GM21447 (cell line): Measurements from ENCODE around the gene FAM118B.

ENCODE experiments used
- ATAC-seq: cut with Tn5 transposase; IDR thresholded peaks from one replicate; pipeline ENCODE4 v1.9.1; 2021; ENCODE audit not compliant: unreplicated experiment

Gene FAM118B

DNA sequence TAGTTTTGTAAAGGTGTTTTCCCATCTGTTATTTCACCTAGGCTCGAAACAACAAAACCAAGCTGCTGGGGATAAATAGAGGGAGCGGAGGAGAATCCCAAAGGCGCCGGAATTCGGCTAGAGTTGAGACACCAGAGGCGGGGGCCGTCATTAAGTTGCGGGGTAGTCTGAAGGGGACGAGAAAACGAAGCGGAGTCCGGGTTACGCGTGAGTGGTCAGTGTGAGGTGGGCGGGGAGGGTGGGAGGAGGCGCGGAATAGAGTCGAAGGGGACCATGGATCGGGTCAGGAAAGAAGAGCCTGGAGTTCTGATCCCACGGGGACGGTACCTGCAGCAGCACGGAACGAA, 56.8 kb downstream of the FAM118B start:
- peak; percentile 1 for ATAC-seq

DNA sequence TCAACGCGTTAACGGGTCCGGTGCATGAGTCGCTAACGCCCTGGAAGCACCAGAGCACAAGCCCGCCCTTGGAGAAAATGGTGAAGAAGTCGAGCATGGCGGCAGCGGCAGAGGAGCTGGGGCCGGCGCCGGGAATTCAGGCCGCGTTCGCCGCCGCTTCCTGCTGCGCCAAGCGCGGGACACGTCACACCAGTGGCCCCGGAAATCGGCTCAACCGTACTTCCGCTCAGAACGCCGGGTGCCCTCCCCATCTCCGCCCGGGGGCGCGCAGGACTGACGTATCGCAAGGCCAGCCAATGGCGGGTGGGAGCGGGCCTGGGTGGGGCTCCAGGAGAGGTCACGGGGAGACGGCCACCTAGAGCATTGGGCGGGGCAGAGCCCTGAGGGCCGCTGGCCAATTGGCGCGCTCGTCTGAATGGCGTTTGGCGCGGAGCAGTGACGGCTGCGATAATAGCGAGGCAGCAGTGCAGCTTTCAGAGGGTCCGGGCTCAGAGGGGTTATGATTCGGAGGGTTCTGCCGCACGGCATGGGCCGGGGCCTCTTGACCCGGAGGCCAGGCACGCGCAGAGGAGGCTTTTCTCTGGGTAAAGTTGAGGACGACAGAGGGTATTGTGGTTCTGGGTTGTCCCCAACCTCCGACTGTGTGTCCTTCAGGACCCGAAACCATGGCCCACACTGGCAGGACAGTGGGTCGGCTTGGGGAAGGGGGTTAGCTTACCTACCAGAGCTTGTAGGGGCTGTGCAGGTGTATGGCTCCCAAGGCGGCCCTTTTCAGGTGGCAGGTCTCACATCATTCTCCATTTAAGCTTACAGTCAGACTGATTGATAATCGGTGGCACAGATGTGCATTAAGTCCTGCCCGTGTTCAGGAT, 57.4 kb downstream of the FAM118B start, which contains the start of the genes FOXRED1 and SRPRA:
Gene FOXRED1 (plus strand): TSS at position 447 of the 872 bp plus-strand sequence. CDS start 53 bp downstream, at position 500.
Gene SRPRA (minus strand): TSS at position 188 of the 872 bp plus-strand sequence. CDS start 91 bp downstream, at position 97.
- peak; percentile 99 for ATAC-seq

DNA sequence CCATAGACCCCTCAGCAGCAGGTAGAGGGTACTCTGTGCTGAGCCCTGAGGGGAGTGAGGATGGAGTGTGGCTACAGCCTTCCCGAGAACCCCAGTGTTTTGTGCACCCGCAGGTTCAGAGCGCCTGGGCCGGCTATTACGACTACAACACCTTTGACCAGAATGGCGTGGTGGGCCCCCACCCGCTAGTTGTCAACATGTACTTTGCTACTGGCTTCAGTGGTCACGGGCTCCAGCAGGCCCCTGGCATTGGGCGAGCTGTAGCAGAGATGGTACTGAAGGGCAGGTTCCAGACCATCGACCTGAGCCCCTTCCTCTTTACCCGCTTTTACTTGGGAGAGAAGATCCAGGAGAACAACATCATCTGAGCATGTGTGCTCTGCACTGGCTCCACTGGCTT, 65.7 kb downstream of the FAM118B start:
- ATAC-seq, result no peak

DNA sequence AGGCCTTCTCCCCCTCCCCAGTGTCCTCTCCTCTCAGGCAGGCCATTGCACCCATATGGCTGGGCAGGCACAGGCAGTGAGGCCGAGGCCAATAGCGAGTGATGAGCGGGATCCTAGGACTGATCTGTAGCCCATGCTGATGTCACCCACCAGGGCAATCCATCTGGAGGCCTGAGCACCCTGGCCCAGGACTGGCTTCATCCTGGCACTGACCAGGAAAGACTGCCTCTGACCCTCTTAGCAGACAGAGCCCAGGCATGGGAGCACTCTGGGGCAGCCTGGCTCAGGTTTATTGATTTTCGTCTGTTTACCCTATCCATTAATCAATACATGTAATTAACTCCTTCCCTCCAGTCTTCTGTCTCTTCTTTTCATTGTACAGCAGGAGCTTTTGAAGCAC, 66.2 kb downstream of the FAM118B start:
- no peak for ATAC-seq

GRCh38 chr11:126279191-126279590, 67.6 kb downstream of the FAM118B start:
- no peak for ATAC-seq

- no peak for ATAC-seq
Measured at GRCh38 chr11:126280595-126280994, 69.0 kb downstream of the FAM118B start.

GRCh38 chr11:126281245-126281644, 69.7 kb downstream of the FAM118B start:
- ATAC-seq, result no peak

DNA sequence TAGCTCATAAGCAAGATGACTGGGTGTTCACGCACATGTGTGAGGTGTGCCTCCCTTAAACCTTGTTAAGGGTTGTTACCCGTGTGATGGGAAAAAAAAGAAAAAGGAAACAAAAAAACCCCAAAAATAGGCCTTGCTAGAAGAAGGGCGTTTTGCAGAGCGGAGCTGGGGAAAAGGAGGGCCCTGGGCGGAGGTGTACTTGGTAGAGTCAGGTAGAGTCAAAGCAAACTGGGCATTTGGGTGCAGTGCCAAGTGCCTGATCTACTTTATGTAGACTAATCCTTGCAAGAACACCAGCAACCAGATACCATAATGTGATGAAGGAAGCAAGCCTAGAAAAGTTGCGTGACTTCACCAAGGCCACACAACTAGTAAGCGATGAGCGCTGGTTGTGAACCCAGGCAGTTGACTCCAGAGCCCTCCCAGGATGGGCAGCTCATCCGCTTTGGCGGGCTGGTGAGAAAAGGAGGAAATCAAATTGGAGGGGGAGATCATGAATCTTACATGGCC, 70.1 kb downstream of the FAM118B start:
- ATAC-seq, result no peak

DNA sequence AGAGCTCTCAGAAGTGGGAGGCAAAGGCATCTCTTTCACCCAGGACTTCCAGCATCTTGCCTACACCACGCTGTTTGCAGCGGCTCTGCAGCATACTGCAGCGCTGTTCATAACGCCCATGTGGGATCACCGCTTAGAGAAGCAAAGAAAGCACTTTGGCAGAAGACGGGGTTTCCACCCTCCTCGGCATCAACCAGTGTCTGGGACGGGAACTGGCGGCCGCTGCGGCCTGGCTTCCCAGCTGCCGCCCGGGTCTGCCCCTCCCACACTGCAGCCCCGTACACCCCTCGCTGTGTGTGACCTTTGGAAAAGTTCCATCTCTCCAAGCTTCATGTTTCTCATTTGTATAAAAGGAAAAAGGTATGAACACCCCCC, 70.8 kb downstream of the FAM118B start:
- no peak for ATAC-seq

- peak; percentile 52 for ATAC-seq
Measured at GRCh38 chr11:126282736-126283591, 71.4 kb downstream of the FAM118B start, which contains the start of gene TIRAP. Gene TIRAP, plus strand, starts transcription at chr11:126283093. Its CDS starts 7,802 bp downstream, at chr11:126290895.

GRCh38 chr11:126284829-126285228, 73.2 kb downstream of the FAM118B start:
- ATAC-seq, result peak; percentile 47

DNA sequence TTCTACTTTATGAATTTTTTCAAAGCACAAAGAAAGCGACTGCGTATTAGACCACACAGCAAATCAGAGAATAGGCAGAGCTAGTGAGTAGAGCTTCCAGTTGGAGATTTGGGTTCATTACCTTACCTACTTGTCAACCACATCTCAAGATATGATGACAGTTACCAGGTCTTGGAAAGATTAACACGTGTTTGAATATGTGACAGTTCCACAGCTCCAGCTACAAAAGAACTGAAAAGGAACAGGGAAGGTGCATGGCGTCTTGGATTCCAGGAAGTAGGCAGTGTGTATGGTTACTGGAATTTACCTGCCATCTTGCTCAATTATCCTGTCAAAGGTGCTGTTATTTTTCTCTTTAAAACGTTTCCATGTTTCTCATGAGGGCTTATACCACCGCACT, 76.7 kb downstream of the FAM118B start:
- no peak for ATAC-seq

GRCh38 chr11:126290887-126291286, 79.3 kb downstream of the FAM118B start:
- ATAC-seq, result no peak

DNA sequence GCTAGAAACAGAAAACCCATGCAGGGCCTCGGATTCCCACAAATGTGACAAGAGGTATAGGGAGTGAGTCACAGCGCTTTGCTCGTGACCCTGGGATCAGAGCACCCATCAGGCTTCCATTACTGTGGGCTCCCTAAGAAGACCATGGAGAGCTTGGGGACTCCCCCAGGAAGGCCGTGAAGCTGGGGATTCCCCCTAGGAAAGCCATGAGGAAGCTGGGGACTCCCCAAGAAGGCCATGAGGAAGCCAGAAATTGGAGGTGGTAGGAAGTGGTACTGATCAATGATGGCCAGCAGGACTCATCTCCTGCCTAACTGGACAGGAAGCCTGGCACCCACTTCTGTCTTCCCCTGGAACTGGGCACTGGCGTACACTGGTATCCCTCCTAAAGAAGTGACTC, 82.1 kb downstream of the FAM118B start:
- no peak for ATAC-seq

DNA sequence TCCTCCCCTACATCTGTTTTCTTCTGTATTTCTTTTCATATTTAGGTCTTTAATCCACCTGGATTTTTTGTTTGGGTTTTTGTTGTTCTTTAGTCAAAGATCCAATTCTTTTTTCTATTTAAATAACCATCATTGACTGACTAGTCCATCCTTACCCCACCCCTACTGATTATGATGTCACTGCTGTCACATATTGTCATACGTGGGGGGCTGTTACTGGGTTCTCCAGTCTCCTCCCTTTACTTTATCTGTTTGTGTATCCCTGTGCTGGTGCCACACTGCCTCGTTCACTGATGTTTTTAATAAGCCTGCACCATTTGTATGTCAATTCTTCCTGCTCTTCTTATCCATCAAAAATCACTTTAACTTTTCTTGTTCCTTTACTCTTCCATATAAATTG, 85.4 kb downstream of the FAM118B start:
- ATAC-seq, result no peak

- peak; percentile 77 for ATAC-seq
Measured at GRCh38 chr11:126303623-126304456, 92.3 kb downstream of the FAM118B start, which contains the start of gene DCPS. Gene DCPS, plus strand, starts transcription at chr11:126304060. Its CDS starts 21 bp downstream, at chr11:126304081.

GRCh38 chr11:126304457-126305075, 93.0 kb downstream of the FAM118B start:
- ATAC-seq, result peak; percentile 31

DNA sequence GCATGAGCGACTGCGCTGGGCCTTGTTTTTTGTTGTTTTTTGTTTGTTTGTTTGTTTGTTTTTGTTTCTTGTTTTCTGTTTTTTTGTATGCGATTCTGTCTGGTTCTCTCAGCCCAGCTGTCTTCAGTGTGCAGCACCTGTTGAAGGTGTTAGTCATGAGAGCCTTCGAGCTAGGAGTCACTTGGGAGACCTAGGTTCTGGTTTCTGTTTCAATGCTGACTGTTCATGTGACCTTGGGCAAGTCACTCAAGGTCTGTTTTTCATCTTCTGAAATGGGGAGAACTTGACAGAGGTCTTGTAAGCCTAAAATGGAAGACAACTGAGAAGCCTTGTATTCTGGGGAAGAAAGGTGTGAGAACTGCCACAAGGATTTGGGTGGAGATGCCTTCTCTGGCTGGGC, 94.1 kb downstream of the FAM118B start:
- peak; percentile 55 for ATAC-seq

- no peak for ATAC-seq
Measured at GRCh38 chr11:126307706-126308105, 96.1 kb downstream of the FAM118B start.

- no peak for ATAC-seq
Measured at GRCh38 chr11:126308271-126308671, 96.7 kb downstream of the FAM118B start.
